ENCODE measurements around the gene RFTN2.
A peak's percentile ranks its signal among the peaks of the same experiment; 100 is the strongest.
"Not testable (repeated sequence)": the region's sequence is repeated elsewhere in the genome, so short reads cannot be mapped to it uniquely, and the experiment has no call there.

The RFTN2 gene

DNA sequence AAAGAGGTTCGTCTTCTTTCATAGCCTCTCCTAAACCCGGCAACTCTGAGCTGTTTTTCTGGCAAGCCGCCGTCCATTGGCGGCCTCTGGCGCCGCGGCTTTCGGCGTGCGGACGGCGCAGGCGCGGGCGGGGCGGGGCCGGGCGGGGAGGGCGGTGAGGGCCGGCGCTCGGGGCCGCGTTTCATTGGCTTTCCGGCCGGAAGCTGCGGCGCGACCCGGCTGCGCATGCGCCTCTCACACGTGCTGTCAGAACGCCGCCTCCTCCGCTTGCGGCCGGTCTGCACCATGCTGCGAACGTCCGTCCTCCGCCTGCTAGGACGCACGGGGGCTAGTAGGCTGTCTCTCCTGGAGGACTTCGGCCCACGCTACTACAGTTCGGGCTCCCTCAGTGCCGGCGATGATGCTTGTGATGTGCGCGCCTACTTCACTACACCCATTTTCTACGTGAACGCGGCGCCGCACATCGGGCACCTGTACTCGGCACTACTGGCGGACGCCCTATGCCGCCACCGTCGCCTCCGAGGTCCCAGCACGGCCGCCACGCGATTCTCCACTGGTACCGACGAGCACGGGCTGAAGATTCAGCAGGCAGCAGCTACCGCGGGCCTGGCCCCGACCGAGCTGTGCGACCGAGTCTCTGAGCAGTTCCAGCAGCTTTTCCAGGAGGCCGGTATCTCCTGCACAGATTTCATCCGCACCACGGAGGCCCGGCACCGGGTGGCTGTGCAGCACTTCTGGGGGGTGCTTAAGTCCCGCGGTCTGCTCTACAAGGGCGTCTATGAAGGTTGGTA, 29.9 kb upstream of the RFTN2 start, which contains the start of gene MARS2:
TSS of gene MARS2 (plus strand) at position 249 of the 791 bp plus-strand sequence. CDS start at position 286, 37 bp downstream.
- Histone ChIP-seq H3K4me2 (ENCODE audit: low read length) (peak within 1 kb of the TSS; percentile 99), H3K4me3 (ENCODE audit: low read length) (peak within 1 kb of the TSS; percentile 99), H3K4me1 (ENCODE audit: control insufficient read depth, insufficient read depth, low read length) (peaks cover 17% of the 10 kb centered on the region), H3K27me3 (ENCODE audit: control insufficient read depth, insufficient read depth, low read length) (no peaks in the 10 kb centered on the region), H3K9me3 (replicated peaks; ENCODE audit: low read length) (no peaks in the 10 kb centered on the region), H3K9ac (ENCODE audit: low read depth, low read length) (peak within 1 kb of the TSS; percentile 87), H3K36me3 (ENCODE audit: insufficient read depth, low read length) (peaks cover 5% of the 10 kb centered on the region)

DNA sequence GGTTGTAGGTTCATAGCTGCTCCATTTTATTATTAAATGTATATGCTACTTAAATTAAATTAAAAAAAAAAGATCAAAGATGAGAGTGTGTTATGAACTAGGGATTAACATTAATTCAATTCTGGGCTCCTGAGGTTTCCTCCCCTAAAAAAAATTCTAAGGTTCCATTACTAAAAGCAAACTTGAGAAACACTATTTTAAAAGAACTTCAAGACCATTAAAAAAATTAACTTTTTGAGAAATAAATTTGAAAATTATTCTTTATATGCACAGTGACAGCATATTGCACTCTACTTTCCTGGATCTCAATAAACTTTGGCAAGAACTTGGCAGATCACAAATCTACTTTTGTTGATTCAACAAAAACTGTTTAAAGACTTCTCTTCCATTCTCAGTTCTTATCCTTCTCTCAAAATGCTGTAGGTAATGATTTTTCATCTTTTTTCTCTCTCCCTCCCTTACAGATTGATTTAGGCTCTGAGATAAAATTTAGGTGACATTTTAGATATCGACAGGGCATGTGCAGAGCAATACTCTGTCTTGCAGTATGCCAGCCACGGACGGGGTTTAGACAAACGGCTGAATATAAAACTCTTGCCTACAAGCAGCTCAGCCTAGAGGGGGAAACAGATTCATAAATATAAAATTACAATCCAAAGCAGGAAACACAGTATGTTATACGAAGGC, 29.2 kb upstream of the RFTN2 start:
- Histone ChIP-seq H3K4me1 (ENCODE audit: control insufficient read depth, insufficient read depth, low read length) (peaks cover 17% of the 10 kb centered on the region), H3K4me2 (ENCODE audit: low read length) (peak overlapping the region; percentile 99), H3K9ac (ENCODE audit: low read depth, low read length) (peak overlapping the region; percentile 87), H3K36me3 (ENCODE audit: insufficient read depth, low read length) (no peaks in the 10 kb centered on the region), H3K4me3 (ENCODE audit: low read length) (peak overlapping the region; percentile 99), H3K27me3 (ENCODE audit: control insufficient read depth, insufficient read depth, low read length) (no peaks in the 10 kb centered on the region), H3K9me3 (replicated peaks; ENCODE audit: low read length) (no peaks in the 10 kb centered on the region)

DNA sequence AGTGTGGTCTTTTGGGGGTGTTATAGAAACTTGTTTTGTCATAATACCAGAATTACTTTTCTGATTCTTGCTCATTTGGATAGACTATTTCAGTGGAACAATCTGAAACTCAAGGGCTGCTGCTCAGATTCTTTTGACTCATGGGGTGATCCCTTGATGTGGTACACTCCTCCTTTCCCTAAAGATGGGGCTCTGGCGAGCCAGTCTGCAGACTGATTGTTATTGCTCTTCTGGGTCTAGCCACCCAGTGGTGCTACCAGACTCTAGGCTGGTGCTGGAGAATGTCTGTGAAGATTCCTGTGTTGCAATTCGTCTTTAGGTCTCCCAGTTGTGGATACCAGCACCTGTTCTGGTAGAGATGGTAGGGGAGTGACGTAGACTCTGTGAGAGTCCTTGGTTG, 25.6 kb upstream of the RFTN2 start:
- H3K27me3 ChIP-seq (ENCODE audit: control insufficient read depth, insufficient read depth, low read length) = no peaks in the 10 kb centered on the region
- H3K36me3 ChIP-seq (ENCODE audit: insufficient read depth, low read length) = no peaks in the 10 kb centered on the region
- no peaks in the 10 kb centered on the region for H3K9me3 ChIP-seq (replicated peaks; ENCODE audit: low read length)
- no peak overlapping the region for H3K4me3 ChIP-seq (ENCODE audit: low read length)
- H3K4me1 ChIP-seq (ENCODE audit: control insufficient read depth, insufficient read depth, low read length) = no peaks in the 10 kb centered on the region
- no peak overlapping the region for H3K9ac ChIP-seq (ENCODE audit: low read depth, low read length)
- no peak overlapping the region for H3K4me2 ChIP-seq (ENCODE audit: low read length)

DNA sequence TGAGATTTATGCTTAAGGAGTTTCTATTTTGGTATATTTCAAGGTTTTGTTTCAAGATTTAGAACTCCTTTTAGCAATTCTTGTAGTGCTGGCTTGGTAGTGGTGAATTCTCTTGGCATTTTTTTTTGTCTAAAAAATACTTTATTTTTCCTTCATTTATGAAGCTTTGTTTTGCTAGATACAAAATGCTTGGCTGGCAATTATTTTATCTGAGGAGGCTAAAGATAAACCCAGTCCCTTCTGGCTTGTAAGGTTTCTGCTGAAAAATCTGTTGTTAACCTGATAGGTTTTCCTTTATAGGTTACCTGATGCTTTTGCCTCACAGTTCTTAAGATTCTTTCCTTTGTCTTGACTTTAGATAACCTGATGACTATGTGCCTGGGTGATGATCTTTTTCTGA, 24.3 kb upstream of the RFTN2 start:
- not testable (repeated sequence) for H3K4me3 ChIP-seq (ENCODE audit: low read length); H3K36me3 ChIP-seq (ENCODE audit: insufficient read depth, low read length); H3K9ac ChIP-seq (ENCODE audit: low read depth, low read length); H3K4me1 ChIP-seq (ENCODE audit: control insufficient read depth, insufficient read depth, low read length); H3K4me2 ChIP-seq (ENCODE audit: low read length); H3K9me3 ChIP-seq (replicated peaks; ENCODE audit: low read length); H3K27me3 ChIP-seq (ENCODE audit: control insufficient read depth, insufficient read depth, low read length)

DNA sequence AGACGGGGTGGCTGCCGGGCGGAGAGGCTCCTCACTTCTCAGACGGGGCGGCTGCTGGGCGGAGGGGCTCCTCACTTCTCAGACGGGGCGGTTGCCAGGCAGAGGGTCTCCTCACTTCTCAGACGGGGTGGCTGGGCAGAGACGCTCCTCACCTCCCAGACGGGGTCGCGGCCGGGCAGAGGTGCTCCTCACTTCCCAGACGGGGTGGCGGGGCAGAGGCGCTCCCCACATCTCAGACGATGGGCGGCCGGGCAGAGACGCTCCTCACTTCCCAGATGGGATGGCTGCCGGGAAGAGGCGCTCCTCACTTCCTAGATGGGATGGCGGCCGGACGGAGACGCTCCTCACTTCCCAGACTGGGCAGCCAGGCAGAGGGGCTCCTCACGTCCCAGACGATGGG, 21.2 kb upstream of the RFTN2 start:
- not testable (repeated sequence) for H3K27me3 ChIP-seq (ENCODE audit: control insufficient read depth, insufficient read depth, low read length); H3K36me3 ChIP-seq (ENCODE audit: insufficient read depth, low read length); H3K9me3 ChIP-seq (replicated peaks; ENCODE audit: low read length); H3K4me1 ChIP-seq (ENCODE audit: control insufficient read depth, insufficient read depth, low read length); H3K4me2 ChIP-seq (ENCODE audit: low read length); H3K9ac ChIP-seq (ENCODE audit: low read depth, low read length); H3K4me3 ChIP-seq (ENCODE audit: low read length)

DNA sequence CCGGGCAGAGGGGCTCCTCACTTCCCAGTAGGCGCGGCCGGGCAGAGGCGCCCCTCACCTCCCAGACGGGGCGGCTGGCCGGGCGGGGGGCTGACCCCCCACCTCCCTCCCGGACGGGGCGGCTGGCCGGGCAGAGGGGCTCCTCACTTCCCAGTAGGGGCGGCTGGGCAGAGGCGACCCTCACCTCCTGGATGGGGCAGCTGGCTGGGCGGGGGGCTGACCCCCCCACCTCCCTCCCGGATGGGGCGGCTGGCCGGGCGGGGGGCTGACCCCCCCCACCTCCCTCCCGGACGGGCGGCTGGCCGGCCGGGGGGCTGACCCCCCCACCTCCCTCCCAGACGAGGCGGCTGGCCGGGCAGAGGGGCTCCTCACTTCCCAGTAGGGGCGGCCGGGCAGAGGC, 20.6 kb upstream of the RFTN2 start:
- not testable (repeated sequence) for H3K9me3 ChIP-seq (replicated peaks; ENCODE audit: low read length); H3K4me1 ChIP-seq (ENCODE audit: control insufficient read depth, insufficient read depth, low read length); H3K4me2 ChIP-seq (ENCODE audit: low read length); H3K36me3 ChIP-seq (ENCODE audit: insufficient read depth, low read length); H3K4me3 ChIP-seq (ENCODE audit: low read length); H3K27me3 ChIP-seq (ENCODE audit: control insufficient read depth, insufficient read depth, low read length); H3K9ac ChIP-seq (ENCODE audit: low read depth, low read length)

DNA sequence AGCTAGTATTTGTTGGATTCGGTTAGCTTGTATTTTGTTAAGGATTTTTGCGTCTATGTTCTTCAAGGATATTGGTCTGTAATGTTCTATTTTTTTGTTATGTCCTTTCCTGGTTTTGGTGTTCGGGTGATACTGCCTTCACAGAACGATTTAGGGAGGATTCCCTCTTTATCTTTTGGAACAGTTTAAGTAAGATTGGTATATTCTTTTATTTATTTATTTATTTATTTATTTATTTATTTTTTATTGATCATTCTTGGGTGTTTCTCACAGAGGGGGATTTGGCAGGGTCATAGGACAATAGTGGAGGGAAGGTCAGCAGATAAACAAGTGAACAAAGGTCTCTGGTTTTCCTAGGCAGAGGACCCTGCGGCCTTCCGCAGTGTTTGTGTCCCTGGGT, 19.8 kb upstream of the RFTN2 start:
- H3K9me3 ChIP-seq (replicated peaks; ENCODE audit: low read length); H3K4me2 ChIP-seq (ENCODE audit: low read length); H3K9ac ChIP-seq (ENCODE audit: low read depth, low read length); H3K36me3 ChIP-seq (ENCODE audit: insufficient read depth, low read length); H3K27me3 ChIP-seq (ENCODE audit: control insufficient read depth, insufficient read depth, low read length); H3K4me3 ChIP-seq (ENCODE audit: low read length); H3K4me1 ChIP-seq (ENCODE audit: control insufficient read depth, insufficient read depth, low read length): not testable (repeated sequence)

DNA sequence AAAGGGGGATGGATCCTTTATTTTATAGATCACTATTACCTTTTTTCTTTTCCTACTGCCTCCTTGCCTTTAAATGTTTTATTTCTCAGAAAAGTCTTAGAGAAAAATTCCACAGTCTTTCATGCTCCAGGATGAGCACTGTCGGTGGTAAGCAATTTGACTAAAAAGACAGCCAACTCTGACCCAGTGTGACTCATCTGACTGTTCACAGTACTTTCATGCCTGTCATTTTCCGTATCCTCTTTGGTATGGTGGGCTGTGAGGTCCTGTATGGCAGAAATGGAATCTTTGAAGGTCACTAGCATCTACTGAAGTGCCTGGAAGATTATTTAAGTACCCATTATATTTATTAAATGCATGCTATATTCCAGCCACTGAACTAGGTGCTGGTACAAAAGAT, 2.1 kb upstream of the RFTN2 start:
- Histone ChIP-seq H3K9ac (ENCODE audit: low read depth, low read length) (no peak overlapping the region), H3K4me3 (ENCODE audit: low read length) (no peak overlapping the region), H3K4me1 (ENCODE audit: control insufficient read depth, insufficient read depth, low read length) (peaks cover 15% of the 10 kb centered on the region), H3K27me3 (ENCODE audit: control insufficient read depth, insufficient read depth, low read length) (no peaks in the 10 kb centered on the region), H3K4me2 (ENCODE audit: low read length) (no peak overlapping the region), H3K9me3 (replicated peaks; ENCODE audit: low read length) (no peaks in the 10 kb centered on the region), H3K36me3 (ENCODE audit: insufficient read depth, low read length) (no peaks in the 10 kb centered on the region)

DNA sequence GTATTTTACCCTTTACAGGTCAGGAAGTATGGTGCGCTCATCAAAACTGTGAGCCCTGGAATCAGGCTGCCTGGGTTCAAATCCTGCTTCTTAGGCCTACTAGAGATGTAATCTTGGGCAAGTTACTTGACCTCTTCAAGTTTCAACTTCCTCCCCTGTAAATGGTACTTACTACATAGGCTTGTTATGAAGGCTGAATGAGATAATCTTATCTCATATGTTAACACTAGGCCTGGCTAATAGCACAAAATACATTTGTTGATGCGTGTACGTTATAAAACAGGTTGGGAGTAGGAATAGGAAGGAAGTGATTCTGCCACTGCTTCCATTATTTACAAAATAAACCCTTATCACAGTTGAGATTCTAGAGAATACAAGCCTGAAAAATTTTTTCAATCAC, 1.7 kb upstream of the RFTN2 start:
- no peaks in the 10 kb centered on the region for H3K9me3 ChIP-seq (replicated peaks; ENCODE audit: low read length)
- H3K4me3 ChIP-seq (ENCODE audit: low read length) = no peak overlapping the region
- no peaks in the 10 kb centered on the region for H3K27me3 ChIP-seq (ENCODE audit: control insufficient read depth, insufficient read depth, low read length)
- H3K4me2 ChIP-seq (ENCODE audit: low read length) = no peak overlapping the region
- H3K9ac ChIP-seq (ENCODE audit: low read depth, low read length) = no peak overlapping the region
- peaks cover 15% of the 10 kb centered on the region for H3K4me1 ChIP-seq (ENCODE audit: control insufficient read depth, insufficient read depth, low read length)
- no peaks in the 10 kb centered on the region for H3K36me3 ChIP-seq (ENCODE audit: insufficient read depth, low read length)

DNA sequence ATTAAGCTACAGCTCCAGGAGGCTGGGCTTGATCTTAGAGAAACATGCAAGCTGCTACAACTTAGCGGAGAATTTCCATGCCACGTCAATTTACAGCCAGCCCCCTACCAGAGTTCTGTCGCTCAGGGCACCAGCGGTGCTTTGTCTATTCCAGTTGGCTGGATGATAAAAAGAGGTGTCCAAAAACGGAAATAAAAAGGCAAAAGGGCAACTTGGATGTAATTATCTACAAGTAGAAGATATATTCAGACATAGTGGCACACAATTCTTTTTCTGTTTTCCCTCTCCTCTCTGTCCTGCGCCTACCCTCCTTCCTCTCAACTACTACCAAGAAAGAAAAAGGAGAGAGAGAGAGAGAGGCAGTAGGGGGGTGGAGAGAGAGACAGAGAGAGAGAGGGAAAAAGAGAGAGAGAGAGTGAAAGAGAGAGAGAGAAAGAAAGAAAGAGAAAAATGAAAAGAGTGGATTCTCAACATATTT, 363 bp upstream of the RFTN2 start:
- H3K4me2 ChIP-seq (ENCODE audit: low read length) = peak overlapping the region; percentile 90
- no peaks in the 10 kb centered on the region for H3K9me3 ChIP-seq (replicated peaks; ENCODE audit: low read length)
- H3K36me3 ChIP-seq (ENCODE audit: insufficient read depth, low read length) = no peaks in the 10 kb centered on the region
- peak overlapping the region; percentile 73 for H3K4me3 ChIP-seq (ENCODE audit: low read length)
- H3K4me1 ChIP-seq (ENCODE audit: control insufficient read depth, insufficient read depth, low read length) = peaks cover 15% of the 10 kb centered on the region
- H3K9ac ChIP-seq (ENCODE audit: low read depth, low read length) = peak overlapping the region; percentile 74
- no peaks in the 10 kb centered on the region for H3K27me3 ChIP-seq (ENCODE audit: control insufficient read depth, insufficient read depth, low read length)

DNA sequence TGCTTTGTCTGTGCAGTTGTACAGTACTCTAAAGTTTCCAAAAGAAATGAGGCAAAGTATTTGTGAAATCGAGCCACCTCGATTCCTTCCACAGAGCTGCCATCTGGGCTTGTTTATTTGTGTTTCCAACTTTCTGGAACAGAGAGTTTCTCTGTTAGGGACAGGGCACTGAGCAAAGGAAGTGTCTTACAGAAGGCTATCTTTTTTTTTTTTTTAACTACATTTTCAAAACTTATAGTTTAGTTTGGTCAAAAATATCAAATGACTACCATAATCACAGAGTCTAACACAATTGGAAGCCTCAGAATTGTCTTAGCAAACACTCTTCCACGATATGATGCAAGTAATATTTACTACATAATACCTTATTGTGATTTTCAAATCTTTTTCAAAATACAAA, 796 bp downstream of the RFTN2 start:
- peak overlapping the region; percentile 74 for H3K9ac ChIP-seq (ENCODE audit: low read depth, low read length)
- peaks cover 15% of the 10 kb centered on the region for H3K4me1 ChIP-seq (ENCODE audit: control insufficient read depth, insufficient read depth, low read length)
- H3K27me3 ChIP-seq (ENCODE audit: control insufficient read depth, insufficient read depth, low read length) = no peaks in the 10 kb centered on the region
- no peaks in the 10 kb centered on the region for H3K9me3 ChIP-seq (replicated peaks; ENCODE audit: low read length)
- peak overlapping the region; percentile 73 for H3K4me3 ChIP-seq (ENCODE audit: low read length)
- no peaks in the 10 kb centered on the region for H3K36me3 ChIP-seq (ENCODE audit: insufficient read depth, low read length)
- H3K4me2 ChIP-seq (ENCODE audit: low read length) = peak overlapping the region; percentile 90

DNA sequence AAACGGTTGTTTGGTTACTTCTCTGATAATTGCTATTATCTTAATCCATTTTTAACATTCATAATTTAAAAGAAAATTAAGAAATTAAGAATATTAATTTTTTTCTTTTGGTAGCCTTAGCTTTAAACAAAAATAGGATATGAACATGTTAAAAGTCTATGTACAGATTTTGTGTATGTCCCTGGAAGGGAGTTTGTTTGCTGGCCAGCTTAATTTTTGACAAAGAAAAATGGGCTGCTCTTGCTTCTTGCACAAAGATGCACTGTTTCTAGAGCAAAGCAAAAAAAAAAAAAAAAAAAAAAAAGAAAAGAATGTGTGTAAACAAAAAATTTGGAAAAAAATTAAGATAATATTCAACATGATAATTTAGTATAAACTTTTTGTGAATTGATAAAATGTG, 1.3 kb downstream of the RFTN2 start:
- peak overlapping the region; percentile 90 for H3K4me2 ChIP-seq (ENCODE audit: low read length)
- no peaks in the 10 kb centered on the region for H3K27me3 ChIP-seq (ENCODE audit: control insufficient read depth, insufficient read depth, low read length)
- no peak overlapping the region for H3K4me3 ChIP-seq (ENCODE audit: low read length)
- no peaks in the 10 kb centered on the region for H3K9me3 ChIP-seq (replicated peaks; ENCODE audit: low read length)
- H3K4me1 ChIP-seq (ENCODE audit: control insufficient read depth, insufficient read depth, low read length) = peaks cover 15% of the 10 kb centered on the region
- no peaks in the 10 kb centered on the region for H3K36me3 ChIP-seq (ENCODE audit: insufficient read depth, low read length)
- H3K9ac ChIP-seq (ENCODE audit: low read depth, low read length) = peak overlapping the region; percentile 74

All from skeletal muscle satellite cell (primary cell).